ENCODE measurements around the gene C16orf82. TPM values are rescaled to one million over a fixed set of nuclear protein-coding genes. Genes with fewer than 3 reads are reported as not detected.

Gene C16orf82
- total RNA-seq, 1 experiment from 2014 or later, result not detected

Other genes with a start within 250 kb of the C16orf82 start
- 2.3 and 3.7 TPM in 2 replicates for gene KDM8, start 136.6 kb downstream of the C16orf82 start, total RNA-seq (2014; rRNA removed; shearing (Covaris generic))
- gene NSMCE1, start 201.8 kb downstream of the C16orf82 start, total RNA-seq (2014; rRNA removed; shearing (Covaris generic)), result 64.6 and 68.8 TPM in 2 replicates
- 6.2 and 8.6 TPM in 2 replicates for gene IL4R, start 247.0 kb downstream of the C16orf82 start, total RNA-seq (2014; rRNA removed; shearing (Covaris generic))